OCI-LY7 (cell line): ENCODE measurements around the gene ZMYND8.

Experiments used
- EZH2phosphoT487 ChIP-seq: fragments of 200-600 bp; sonication (generic); IDR thresholded peaks from 2 replicates; pipeline ENCODE4 v1.6.1; 2018; ENCODE audit warnings: low read depth, borderline replicate concordance, mild to moderate bottlenecking, mixed run types, antibody characterized with exemption, low read length, moderate library complexity, mixed read lengths
- TF ChIP-seq, protein P1 (sequence below): fragments of 200-600 bp; sonication (generic); conservative IDR thresholded peaks from 2 replicates; pipeline ENCODE4 v1.5.1; 2014; ENCODE audit warnings: mild to moderate bottlenecking, antibody characterized with exemption, low read length, moderate library complexity, mixed read lengths

- TF ChIP-seq, protein P1, sequence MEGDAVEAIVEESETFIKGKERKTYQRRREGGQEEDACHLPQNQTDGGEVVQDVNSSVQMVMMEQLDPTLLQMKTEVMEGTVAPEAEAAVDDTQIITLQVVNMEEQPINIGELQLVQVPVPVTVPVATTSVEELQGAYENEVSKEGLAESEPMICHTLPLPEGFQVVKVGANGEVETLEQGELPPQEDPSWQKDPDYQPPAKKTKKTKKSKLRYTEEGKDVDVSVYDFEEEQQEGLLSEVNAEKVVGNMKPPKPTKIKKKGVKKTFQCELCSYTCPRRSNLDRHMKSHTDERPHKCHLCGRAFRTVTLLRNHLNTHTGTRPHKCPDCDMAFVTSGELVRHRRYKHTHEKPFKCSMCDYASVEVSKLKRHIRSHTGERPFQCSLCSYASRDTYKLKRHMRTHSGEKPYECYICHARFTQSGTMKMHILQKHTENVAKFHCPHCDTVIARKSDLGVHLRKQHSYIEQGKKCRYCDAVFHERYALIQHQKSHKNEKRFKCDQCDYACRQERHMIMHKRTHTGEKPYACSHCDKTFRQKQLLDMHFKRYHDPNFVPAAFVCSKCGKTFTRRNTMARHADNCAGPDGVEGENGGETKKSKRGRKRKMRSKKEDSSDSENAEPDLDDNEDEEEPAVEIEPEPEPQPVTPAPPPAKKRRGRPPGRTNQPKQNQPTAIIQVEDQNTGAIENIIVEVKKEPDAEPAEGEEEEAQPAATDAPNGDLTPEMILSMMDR = no peak
- no peak for TF ChIP-seq EZH2phosphoT487
Measured at GRCh38 chr20:47224857-47225256, 131.6 kb downstream of the ZMYND8 start.
